ENCODE data around the gene UGT1A9. TPM values are rescaled to one million over a fixed set of nuclear protein-coding genes. Genes with fewer than 3 reads are reported as not detected.

UGT1A9 gene
- total RNA-seq, 2 donors from 2014 or later = not detected

DNA sequence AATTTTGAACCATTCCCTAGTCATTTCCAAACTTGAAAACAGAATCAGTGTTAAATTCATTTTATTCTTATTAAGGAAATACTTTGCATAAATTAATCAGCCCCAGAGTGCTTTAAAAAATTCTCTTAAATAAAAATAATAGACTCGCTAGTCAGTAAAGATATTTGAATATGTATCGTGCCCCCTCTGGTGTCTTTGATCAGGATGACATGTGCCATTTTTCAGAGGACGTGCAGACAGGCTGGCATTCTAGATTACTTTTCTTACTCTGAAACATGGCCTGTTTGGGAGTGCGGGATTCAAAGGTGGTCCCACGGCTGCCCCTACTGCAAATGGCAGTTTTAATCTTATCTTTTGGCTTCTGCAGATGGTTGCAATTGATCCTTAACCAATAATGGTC lies 100.9 kb downstream of the UGT1A9 start:
- 40 to 49% methylated on average over 5 of the region's 5 CpGs for WGBS, 2 donors
- ATAC-seq = no peak
- intact Hi-C loops (cut with DNase I) = no loop called here

DNA sequence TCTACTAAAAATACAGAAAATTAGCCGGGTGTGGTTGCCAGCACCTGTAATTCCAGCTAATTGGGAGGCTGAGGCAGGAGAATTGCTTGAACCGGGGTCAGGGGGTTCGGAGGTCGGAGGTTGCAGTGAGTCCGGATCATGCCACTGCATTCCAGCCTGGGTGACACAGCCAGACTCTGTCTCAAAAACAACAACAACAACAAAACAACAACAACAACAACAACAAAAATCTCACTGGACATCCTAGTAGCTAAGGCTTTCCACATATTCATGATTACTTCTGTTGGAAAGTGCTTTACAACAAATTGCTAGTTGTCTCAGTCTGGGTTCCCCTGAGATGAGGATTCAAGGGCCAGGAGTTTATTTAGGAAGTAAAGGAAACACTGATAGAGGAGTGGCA lies 102.2 kb downstream of the UGT1A9 start:
- 79 to 83% methylated on average over 5 of the region's 5 CpGs for WGBS, 2 donors
- no peak for ATAC-seq
- H3K4me3 ChIP-seq = no peak overlapping the region
- no peaks in the 10 kb centered on the region for H3K36me3 ChIP-seq (replicated peaks in 1 of 2; ENCODE audit: insufficient read depth in 1 of 2, low read depth in 2 of 2)
- no peaks in the 10 kb centered on the region for H3K4me1 ChIP-seq
- intact Hi-C loops (cut with DNase I) = no loop called here
- H3K27me3 ChIP-seq = no peaks in the 10 kb centered on the region
- no peak overlapping the region for H3K27ac ChIP-seq
- TF ChIP-seq POLR2A (IDR thresholded peaks at IDR 0.05) = no peak
- TF ChIP-seq, protein P1, sequence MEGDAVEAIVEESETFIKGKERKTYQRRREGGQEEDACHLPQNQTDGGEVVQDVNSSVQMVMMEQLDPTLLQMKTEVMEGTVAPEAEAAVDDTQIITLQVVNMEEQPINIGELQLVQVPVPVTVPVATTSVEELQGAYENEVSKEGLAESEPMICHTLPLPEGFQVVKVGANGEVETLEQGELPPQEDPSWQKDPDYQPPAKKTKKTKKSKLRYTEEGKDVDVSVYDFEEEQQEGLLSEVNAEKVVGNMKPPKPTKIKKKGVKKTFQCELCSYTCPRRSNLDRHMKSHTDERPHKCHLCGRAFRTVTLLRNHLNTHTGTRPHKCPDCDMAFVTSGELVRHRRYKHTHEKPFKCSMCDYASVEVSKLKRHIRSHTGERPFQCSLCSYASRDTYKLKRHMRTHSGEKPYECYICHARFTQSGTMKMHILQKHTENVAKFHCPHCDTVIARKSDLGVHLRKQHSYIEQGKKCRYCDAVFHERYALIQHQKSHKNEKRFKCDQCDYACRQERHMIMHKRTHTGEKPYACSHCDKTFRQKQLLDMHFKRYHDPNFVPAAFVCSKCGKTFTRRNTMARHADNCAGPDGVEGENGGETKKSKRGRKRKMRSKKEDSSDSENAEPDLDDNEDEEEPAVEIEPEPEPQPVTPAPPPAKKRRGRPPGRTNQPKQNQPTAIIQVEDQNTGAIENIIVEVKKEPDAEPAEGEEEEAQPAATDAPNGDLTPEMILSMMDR (IDR thresholded peaks at IDR 0.05) = no peak
- DNase-seq = no peak
- H3K9me3 ChIP-seq = peaks cover 0 to 21% (median 0%) of the 10 kb centered on the region in 3 donors

More for the DNA sequence above, 100.9 kb downstream of the UGT1A9 start:
- Histone ChIP-seq H3K36me3 (replicated peaks in 1 of 2; ENCODE audit: insufficient read depth in 1 of 2, low read depth in 2 of 2) (no peaks in the 10 kb centered on the region), H3K27ac (no peak overlapping the region), H3K4me3 (no peak overlapping the region), H3K9me3 (peaks cover 0 to 19% (median 0%) of the 10 kb centered on the region in 3 donors), H3K4me1 (no peaks in the 10 kb centered on the region), H3K27me3 (no peaks in the 10 kb centered on the region)
- no peak for DNase-seq
- TF ChIP-seq, protein P1 (IDR thresholded peaks at IDR 0.05) = no peak
- no peak for TF ChIP-seq POLR2A (IDR thresholded peaks at IDR 0.05)

DNA sequence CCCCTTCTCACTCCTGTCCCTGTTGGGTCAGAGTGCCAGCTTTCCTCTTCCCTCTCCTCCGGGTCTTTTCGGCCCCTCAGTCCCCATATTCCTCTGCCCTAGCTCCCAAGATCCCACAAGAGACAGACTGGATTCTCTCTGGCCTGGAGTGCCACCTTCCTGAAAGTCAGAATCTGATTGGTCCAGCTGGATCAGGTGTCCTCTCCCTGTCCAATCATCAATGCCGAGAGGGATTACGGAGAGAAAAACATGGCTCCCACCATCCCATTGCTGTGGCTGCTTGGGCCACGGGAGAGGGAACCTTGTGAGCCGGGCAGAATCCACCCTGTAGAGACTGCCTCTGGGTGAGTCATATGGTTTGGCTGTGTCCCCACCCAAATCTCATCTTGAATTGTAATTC lies 103.7 kb downstream of the UGT1A9 start:
- Histone ChIP-seq H3K4me1 (no peaks in the 10 kb centered on the region), H3K27me3 (no peaks in the 10 kb centered on the region), H3K27ac (no peak overlapping the region), H3K36me3 (replicated peaks in 1 of 2; ENCODE audit: insufficient read depth in 1 of 2, low read depth in 2 of 2) (no peaks in the 10 kb centered on the region), H3K9me3 (peaks cover 0 to 21% (median 0%) of the 10 kb centered on the region in 3 donors), H3K4me3 (no peak overlapping the region)
- WGBS, 2 donors = 87 to 89% methylated on average over 6 of the region's 6 CpGs
- TF ChIP-seq, protein P1 (IDR thresholded peaks at IDR 0.05) = no peak
- TF ChIP-seq POLR2A (IDR thresholded peaks at IDR 0.05) = no peak
- no peak for DNase-seq
- no peak for ATAC-seq
- intact Hi-C loops (cut with DNase I) = no loop called here

DNA sequence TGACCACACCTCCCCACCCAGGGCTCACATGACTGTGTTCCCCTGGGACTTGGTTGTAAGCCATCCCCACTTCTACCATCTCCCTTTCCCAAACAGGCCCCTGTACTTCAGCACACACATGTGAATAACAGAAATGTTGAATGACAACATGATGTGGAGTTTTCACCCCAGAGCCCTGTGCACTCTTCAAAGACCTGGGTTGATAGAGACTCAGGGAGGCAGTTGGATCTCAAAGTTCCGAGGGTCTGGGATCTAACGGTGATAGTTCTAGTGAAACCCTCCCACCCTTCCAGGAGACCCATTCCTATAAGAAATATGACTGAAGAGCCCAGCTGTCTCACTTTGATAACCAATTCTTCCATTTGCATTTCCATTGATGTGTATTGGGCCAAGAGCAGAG lies 106.3 kb downstream of the UGT1A9 start, which contains the start of gene MROH2A:
MROH2A (plus strand) TSS at position 301 of the 400 bp plus-strand sequence. CDS start 1,029 bp downstream, outside the sequence.
- Histone ChIP-seq H3K36me3 (replicated peaks in 1 of 2; ENCODE audit: insufficient read depth in 1 of 2, low read depth in 2 of 2) (no peaks in the 10 kb centered on the region), H3K27me3 (no peaks in the 10 kb centered on the region), H3K9me3 (peaks cover 0 to 21% (median 0%) of the 10 kb centered on the region in 3 donors), H3K4me1 (no peaks in the 10 kb centered on the region), H3K27ac (no peak within 1 kb of the TSS), H3K4me3 (no peak within 1 kb of the TSS)
- DNase-seq = no peak
- TF ChIP-seq, protein P1 (IDR thresholded peaks at IDR 0.05) = no peak
- TF ChIP-seq POLR2A (IDR thresholded peaks at IDR 0.05) = no peak
- ATAC-seq = no peak
- intact Hi-C loops (cut with DNase I) = no loop called here
- WGBS, 2 donors = 51 to 68% methylated on average over 2 of the region's 2 CpGs

DNA sequence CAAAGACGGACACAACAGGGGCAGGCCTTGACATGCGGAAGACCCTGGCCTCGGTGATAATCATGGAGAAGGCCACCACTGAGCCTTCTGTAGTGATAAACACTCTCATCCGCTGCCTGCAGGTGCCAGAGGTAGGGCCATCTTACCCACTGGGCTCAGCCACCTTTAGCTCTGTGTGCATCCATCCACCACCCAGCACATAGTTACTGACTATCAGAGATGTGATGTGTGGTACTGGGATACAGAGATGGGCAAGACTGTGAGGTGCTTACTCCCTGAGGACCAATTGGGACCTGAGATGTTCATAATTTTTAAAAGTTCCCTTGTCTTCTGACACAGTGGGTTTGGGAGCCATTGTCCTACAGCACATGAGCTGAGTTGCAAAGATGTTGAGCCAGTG lies 108.0 kb downstream of the UGT1A9 start:
- peaks cover 0 to 21% (median 0%) of the 10 kb centered on the region in 3 donors for H3K9me3 ChIP-seq
- H3K4me1 ChIP-seq = no peaks in the 10 kb centered on the region
- H3K27me3 ChIP-seq = no peaks in the 10 kb centered on the region
- DNase-seq (no peak), ATAC-seq (no peak)
- H3K27ac ChIP-seq = no peak overlapping the region
- WGBS, 2 donors = 75 to 90% methylated on average over 2 to 4 of the region's 4 CpGs
- intact Hi-C loops (cut with DNase I) = no loop called here
- no peaks in the 10 kb centered on the region for H3K36me3 ChIP-seq (replicated peaks in 1 of 2; ENCODE audit: insufficient read depth in 1 of 2, low read depth in 2 of 2)
- TF ChIP-seq, protein P1 (IDR thresholded peaks at IDR 0.05) = no peak
- TF ChIP-seq POLR2A (IDR thresholded peaks at IDR 0.05) = no peak
- H3K4me3 ChIP-seq = no peak overlapping the region
